Measurements from ENCODE around the gene PNPLA1.

PNPLA1 gene

DNA sequence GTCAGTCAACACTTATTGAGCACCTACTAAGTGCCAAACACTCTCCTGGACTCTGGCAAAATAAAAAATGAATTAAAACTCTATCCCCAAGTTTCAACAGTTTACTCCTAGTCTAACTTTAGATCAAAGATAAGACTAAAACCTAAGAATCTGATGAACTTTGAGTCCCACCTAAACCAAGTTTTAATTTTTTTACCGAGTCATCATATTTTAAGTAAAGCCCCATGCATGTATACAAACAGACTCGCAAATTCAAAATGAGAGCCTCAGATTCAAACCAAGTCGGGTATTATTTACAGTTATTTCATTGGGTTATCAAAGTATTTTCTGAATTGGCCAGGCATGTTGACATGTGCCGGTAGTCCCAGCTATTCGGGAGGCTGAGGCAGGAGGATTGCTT, 38.7 kb downstream of the PNPLA1 start:
- no peak overlapping the region for H3K4me3 ChIP-seq (ENCODE audit: control insufficient read depth, low read depth, low read length)
- no peak for DNase-seq (ENCODE audit: low read depth)
- no peak for TF ChIP-seq CTCF (IDR thresholded peaks at IDR 0.05; ENCODE audit: control insufficient read depth, insufficient read depth, low read depth, low read length, missing control alignments)

DNA sequence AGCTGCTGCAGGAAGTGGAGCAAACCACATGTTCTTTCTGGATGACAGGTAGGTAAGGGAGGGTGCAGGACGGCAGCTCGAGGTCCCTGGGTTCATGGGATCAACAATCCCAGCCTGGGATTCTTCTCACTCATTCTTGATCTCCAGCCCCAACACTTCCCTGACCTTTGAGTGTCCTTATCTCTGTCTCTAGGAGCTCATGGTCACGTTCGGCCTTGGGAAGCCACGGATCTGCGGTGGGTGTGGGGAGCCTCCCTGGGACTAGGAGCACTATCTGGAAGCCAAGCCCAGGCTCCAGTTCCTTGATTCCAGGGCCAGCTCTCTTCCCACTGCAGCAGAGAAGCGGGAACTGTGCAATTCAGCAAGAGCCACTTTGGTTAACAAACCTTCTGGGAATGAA, 39.3 kb downstream of the PNPLA1 start:
- no peak for TF ChIP-seq CTCF (IDR thresholded peaks at IDR 0.05; ENCODE audit: control insufficient read depth, insufficient read depth, low read depth, low read length, missing control alignments)
- no peak for DNase-seq (ENCODE audit: low read depth)
- no peak overlapping the region for H3K4me3 ChIP-seq (ENCODE audit: control insufficient read depth, low read depth, low read length)

DNA sequence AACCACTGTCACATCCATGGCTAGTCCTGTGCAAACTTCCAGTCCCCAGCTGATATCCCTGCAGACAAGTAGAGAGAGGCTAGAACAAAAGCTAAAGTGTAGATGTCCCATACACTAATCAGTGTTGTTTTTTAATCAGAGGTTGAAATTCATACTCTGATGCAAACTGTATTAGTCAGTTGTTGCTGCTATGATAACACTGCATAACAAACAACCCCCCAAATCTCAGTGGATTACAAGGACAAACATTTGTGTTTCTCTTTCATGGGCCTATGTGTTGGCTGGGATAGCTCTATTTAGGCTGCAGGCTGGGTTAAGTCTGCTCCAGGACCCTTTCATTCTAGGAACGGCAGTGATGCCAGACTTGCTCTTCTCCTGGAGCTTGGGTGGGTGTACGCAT, 40.0 kb downstream of the PNPLA1 start:
- DNase-seq (ENCODE audit: low read depth) = no peak
- no peak for TF ChIP-seq CTCF (IDR thresholded peaks at IDR 0.05; ENCODE audit: control insufficient read depth, insufficient read depth, low read depth, low read length, missing control alignments)
- H3K4me3 ChIP-seq (ENCODE audit: control insufficient read depth, low read depth, low read length) = no peak overlapping the region

DNA sequence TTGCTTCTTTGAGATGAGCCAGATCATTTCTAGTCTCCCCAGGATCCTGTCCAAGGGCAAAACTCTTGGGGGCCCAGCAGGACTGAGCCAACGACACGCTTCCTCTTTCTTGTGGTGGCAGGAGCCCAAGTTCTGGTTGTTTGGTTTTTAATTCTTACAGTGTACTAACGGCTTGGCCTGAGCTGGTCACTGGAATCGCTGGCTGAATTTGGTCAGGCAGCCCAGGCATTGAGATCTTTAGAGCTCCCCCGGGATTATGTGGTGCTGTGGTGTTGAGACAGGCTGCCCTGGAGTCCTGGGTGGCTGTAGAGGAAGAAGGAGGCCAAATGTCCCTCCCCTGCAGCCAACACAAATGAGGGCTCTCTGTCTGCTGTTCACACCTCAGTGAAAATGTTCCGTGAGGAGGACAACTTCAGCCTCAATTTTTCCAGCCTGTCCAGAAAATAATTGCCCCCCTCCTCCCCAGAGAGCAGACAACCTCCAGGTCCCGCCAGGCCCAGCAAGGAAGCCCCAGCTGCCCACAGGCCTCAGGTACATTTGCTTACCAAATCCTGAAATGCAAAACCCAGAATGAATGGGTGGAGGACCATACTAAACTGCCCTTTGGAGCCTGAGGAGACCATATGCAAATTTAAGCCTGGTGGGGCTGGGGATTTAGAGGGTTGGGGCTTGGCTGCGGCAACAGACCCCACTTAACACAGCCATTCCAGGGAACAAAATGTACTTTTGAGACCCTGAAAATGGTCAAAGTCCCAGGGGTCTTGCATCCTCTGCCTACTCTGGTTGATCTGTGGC, 43.2 kb downstream of the PNPLA1 start:
- TF ChIP-seq CTCF (IDR thresholded peaks at IDR 0.05; ENCODE audit: control insufficient read depth, insufficient read depth, low read depth, low read length, missing control alignments) = no peak
- H3K4me3 ChIP-seq (ENCODE audit: control insufficient read depth, low read depth, low read length) = no peak overlapping the region
- DNase-seq (ENCODE audit: low read depth) = no peak

DNA sequence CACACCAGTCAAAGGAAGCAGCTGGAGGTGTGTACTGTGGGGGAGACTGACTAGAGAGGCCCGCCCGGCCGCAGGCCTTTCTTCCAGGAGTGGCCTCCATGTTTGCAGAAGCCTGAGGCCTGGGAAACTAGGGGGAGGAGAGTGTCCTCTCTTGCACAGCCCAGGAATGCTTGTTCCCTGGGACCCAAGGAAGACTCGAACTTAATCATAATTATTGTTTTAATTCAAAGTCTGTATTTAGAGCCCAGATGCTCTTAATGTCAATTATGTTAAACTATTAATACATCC, 43.7 kb downstream of the PNPLA1 start:
- no peak for TF ChIP-seq CTCF (IDR thresholded peaks at IDR 0.05; ENCODE audit: control insufficient read depth, insufficient read depth, low read depth, low read length, missing control alignments)
- no peak overlapping the region for H3K4me3 ChIP-seq (ENCODE audit: control insufficient read depth, low read depth, low read length)
- DNase-seq (ENCODE audit: low read depth) = no peak

DNA sequence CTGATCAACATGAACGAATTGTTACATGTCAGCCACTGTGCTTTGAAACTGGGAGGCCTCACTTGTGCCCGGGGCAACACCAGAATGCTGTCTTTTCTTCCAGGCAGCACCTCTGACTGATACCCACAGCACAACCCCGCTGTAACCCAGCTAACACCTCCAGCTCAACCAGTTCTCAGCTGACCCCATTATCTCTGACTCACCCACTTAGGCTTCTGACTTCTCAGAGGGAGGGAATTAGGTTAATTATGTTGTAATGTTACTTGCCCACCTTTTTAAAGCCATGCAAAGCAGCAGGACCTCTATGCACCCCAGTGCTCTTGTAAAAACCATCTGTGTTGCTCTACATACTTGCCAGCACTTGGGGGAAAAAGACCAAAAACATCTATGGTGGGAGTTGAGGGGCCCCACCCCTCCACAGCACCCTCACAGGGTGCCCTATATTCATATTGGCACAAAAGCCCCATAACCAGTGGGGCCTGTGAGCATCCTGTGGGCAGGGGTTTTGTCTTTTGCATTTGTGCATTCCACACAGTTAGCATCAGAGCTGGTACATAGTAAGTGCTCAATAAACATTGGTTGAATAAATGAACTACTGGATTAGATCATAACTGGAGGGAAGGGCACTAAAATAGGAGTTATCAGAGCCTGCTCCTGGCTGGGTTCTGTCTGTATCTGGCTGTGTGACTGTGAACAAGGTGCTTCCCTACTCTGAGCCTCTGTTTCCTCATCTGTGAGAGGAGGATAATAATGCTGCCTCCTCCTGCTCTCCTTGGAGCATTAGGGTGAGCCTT, 44.6 kb downstream of the PNPLA1 start:
- no peak for DNase-seq (ENCODE audit: low read depth)
- no peak for TF ChIP-seq CTCF (IDR thresholded peaks at IDR 0.05; ENCODE audit: control insufficient read depth, insufficient read depth, low read depth, low read length, missing control alignments)
- no peak overlapping the region for H3K4me3 ChIP-seq (ENCODE audit: control insufficient read depth, low read depth, low read length)
